AG08396 (cell line): Measurements from ENCODE around the gene PTPRG.

Experiments used
- DNase-seq: peaks from one replicate; pipeline ENCODE4 v3.0.0; 2012; ENCODE audit warnings: low spot score, mixed read lengths

Gene PTPRG

DNA sequence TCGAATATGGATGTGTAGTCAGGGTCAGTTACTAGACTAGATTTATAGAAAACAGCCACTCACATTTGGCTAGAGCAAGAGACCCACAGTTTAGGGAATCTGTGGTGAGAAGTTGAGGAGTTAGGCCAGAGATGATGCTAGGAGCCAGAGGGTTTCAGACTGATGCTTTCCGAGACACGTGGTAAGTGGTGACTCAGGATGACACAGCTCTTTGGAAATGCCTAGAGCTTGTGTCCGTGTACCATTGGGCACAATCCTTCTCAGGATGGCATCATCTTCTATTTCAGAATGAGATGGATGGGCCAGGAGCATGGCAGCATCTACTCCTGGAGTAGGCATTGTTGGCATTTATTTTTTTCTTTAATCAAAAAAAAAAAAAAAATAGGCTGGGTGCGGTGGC is 28.5 kb downstream of the PTPRG start:
- DNase-seq: peak; percentile 43

- DNase-seq: no peak
Observed at GRCh38 chr3:61591300-61591699, 29.9 kb downstream of the PTPRG start.

DNA sequence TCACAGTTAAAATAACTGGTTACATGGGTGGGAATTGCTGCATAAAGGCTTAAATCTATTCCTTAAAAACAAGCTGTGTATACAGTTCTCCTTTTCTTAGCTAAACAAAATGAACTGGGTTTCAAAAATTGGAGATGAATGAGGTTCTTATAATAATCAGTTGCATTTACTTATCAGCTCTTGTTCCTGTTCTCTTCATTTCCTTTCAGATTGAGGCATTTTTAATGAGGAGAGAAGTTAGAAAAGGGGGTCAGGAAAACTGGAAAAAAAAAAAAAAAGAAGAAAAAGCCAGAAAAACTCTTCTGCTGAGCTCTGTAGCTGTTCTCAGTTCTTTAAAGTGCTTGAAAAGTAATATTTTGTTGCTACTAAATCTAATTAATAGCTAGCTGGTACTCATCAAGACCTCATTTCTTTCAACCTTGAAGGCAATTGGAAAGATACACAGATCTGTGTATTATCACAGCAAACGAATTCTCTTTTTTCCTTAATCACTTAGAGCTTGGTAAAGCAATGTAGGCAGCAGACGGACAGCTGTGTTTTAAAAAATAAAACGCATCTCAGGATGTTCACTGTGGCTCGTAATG is 32.2 kb downstream of the PTPRG start:
- no peak for DNase-seq

GRCh38 chr3:61594144-61594963 is 33.0 kb downstream of the PTPRG start:
- DNase-seq: no peak

DNA sequence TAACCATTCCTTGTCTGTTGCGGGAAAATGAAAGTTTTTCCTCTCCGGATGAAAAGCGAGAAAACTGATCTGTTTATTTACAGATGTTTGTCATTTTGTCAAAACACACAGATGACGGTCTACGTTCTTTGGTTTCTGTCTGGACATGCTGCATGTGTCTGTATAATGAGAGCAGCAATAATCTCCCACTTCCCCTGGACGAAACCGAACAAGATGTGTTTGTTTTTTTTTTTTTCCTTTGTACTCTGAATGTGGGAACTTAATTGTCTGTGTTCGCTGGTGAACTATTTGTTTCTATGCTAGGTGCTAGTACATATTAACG is 33.6 kb downstream of the PTPRG start:
- DNase-seq: no peak

DNA sequence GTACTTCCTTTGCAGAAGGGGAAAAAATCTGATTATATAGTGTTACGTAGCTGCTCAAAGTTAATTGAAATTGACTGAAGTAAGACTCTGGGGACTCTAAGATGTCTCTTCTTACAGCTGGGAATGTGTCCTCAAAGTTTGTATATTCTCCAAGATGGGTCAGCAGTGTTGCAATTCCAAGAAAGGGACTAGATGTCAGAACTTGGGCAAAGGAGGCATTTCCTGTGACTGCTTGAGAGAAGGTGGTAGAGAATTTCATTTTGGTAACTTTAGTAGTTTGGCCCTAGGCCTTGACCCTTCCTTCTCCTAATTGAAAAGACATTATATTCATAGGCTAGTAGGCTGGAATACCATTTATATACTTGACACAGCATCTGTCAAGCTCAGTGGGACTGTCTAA is 33.9 kb downstream of the PTPRG start:
- no peak for DNase-seq

DNA sequence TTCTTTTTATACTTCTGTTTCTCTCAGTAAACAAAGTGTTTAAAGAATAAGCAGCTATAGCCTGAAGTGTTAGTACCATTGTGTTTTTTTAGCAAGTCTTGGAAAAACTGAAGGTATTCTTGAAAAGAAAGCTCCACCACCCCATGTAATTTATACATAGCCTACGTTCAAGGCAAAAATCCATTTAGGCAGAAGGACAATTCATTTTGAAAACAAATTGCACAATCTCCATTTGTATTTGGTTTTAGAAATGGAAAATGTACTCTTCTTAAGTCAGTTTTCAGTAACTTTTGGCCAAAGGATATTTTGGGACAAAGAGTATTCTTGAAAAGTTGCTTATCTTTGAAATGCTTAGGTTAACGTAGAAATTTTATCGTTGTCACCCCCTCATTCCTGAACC is 34.5 kb downstream of the PTPRG start:
- no peak for DNase-seq

DNA sequence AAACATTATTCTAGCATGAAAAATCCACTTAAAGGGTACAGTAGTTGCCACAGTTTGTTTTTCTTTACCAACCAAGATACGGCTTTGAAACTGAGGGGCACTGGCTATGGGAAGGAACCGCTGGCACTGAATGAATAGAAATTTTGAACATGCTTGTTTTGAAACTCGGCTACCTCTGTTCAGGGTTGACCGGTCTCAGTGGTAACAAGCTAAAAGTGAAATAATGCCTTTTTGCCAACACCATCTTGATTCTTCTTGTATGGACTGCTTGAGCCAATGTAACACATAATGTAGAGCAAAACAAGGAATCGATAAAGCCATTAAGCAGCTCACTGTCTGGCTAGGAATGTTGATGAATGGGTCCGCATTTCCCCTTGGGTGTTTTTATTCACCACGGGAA is 36.5 kb downstream of the PTPRG start:
- no peak for DNase-seq

- no peak for DNase-seq
Observed at GRCh38 chr3:61600195-61600594, 38.8 kb downstream of the PTPRG start.

DNA sequence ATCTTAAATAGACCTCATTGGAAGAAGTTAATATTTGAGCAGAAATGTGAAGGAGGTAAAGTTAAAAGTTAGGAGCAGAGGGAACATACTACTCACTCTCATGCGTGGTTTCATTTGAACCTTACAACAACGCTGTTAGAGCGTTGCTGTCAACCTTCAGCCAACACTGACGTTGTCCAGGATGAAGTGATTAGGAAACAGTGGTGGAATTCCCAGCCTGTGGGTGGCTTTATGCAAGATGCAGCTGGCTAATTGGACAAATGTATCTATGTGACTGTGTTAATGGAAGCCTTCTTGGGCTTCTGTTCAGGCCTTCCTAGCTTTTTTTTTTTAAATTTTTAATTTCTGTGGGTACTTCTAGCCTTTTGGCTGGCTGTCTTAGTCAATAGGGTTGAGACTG is 40.5 kb downstream of the PTPRG start:
- peak; percentile 16 for DNase-seq

GRCh38 chr3:61602466-61602865 is 41.1 kb downstream of the PTPRG start:
- no peak for DNase-seq

- no peak for DNase-seq
Observed at GRCh38 chr3:61605589-61606175, 44.3 kb downstream of the PTPRG start.

DNA sequence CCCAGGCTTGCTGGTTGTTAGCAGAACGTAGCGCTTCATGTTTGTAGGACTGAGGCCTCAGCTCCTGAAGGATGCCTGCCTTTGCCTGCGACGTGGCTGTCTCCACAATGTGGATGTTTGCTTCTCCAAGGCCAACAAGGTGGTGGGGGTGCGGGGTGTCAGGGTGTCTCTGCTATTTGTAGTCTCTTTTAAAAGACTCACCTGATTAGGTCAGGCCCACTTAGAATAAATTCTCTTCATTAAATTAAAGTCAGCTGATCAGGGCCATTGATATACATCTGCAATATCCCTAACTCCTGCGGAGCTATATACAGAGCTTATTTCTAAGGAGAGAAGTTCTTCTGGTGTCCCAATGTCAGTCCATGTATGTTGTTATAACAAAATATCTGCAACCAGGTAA is 44.8 kb downstream of the PTPRG start:
- no peak for DNase-seq

DNA sequence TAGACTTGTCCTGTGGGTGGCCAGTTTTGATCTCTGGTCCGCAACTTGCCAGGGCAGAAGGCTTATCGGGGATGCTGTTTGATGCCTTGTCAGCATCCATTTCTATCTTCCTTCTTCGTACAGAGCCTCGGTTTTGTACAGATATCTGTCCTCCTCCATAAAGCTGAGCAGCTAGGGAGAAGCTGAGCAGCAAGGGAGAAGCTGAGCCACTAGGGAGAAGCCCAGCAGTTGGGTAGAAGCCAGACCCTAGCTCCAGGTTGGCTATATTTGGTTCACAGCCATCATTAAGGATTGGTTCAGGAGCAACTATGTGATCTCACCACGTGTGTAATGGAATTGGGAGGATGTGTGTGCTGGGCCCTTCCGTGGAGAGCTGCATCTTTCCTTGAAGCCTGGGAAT is 46.7 kb downstream of the PTPRG start:
- no peak for DNase-seq

DNA sequence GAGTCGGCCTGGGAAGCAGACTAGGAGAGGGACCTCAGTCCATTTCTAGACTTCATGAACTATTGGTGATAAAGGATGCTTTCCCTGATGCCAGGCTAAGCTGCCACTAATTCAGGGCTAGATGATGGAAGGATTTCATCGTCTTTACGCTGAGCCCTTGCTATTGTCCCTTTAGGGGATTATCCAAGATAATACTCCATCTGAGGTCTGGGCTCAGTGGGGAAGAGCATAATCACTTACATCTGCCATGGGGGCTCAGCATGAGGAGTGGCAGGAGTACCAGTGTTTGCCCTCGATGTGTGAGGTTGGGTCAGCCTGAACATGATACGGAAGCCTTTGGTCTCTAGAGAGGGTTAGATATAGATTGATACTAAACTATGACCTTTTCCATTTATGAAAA is 47.3 kb downstream of the PTPRG start:
- no peak for DNase-seq

- DNase-seq: no peak
Observed at GRCh38 chr3:61610316-61610715, 48.9 kb downstream of the PTPRG start.

- peak; percentile 42 for DNase-seq
Observed at GRCh38 chr3:61612211-61613194, 51.1 kb downstream of the PTPRG start.

- no peak for DNase-seq
Observed at GRCh38 chr3:61613666-61614065, 52.3 kb downstream of the PTPRG start.

DNA sequence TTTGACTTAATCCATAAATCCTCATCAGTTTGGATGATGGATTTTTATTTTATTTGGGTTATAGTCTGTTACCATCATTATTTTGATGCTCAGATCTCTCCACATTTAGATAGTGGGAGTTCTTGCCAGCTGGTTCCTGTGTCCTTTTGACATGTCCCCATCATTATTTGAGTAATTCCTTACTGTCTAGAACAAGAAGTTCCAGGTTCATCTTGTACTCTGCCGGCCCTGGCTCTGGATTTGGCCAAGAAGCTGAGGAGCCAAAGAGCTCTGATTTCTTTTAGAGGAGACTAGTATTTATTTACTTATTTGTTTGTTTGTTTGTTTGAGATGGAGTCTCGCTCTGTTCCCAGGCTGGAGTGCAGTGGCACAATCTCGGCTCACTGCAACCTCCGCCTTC is 54.3 kb downstream of the PTPRG start:
- DNase-seq: no peak

- DNase-seq: no peak
Observed at GRCh38 chr3:61616586-61616985, 55.2 kb downstream of the PTPRG start.

GRCh38 chr3:61617041-61617440 is 55.7 kb downstream of the PTPRG start:
- no peak for DNase-seq

DNA sequence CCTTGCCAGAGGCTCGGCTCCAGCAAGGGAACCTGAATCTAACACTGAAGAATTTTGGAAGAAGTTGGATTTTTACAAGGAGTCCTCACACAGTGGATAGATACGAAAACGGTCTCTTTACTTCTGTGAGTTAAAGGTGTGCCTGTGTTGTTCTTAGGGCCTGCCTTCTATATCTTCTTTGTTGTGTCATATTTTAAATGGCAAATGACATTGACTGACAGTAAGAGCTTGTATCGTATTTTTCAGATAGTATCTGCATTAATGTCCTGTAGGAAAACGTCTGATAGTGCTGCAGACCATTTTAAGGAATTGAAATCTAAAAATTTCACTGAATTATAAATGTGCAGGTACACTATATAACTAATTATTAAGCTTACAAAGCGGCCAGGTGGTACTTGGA is 56.3 kb downstream of the PTPRG start:
- DNase-seq: no peak

GRCh38 chr3:61618231-61618630 is 56.9 kb downstream of the PTPRG start:
- DNase-seq: no peak
